NCI-H446 treated with DMSO at 0.1 percent for 48 hours (cell line): ENCODE results near the gene ANKRD22.
"Not testable (repeated sequence)": the region's sequence is repeated elsewhere in the genome, so short reads cannot be mapped to it uniquely, and the experiment has no call there.

Experiments used
- DNase-seq: peaks from one replicate; lab custom pipeline; 2025; lab: John Stamatoyannopoulos, UW

The ANKRD22 gene

GRCh38 chr10:88877298-88877697, 25.7 kb upstream of the ANKRD22 start:
- no peak for DNase-seq

GRCh38 chr10:88875081-88875480, 23.4 kb upstream of the ANKRD22 start:
- DNase-seq, result no peak

- no peak for DNase-seq
These were observed 22.6 kb upstream of the ANKRD22 start for GRCh38 chr10:88874281-88874680.

DNA sequence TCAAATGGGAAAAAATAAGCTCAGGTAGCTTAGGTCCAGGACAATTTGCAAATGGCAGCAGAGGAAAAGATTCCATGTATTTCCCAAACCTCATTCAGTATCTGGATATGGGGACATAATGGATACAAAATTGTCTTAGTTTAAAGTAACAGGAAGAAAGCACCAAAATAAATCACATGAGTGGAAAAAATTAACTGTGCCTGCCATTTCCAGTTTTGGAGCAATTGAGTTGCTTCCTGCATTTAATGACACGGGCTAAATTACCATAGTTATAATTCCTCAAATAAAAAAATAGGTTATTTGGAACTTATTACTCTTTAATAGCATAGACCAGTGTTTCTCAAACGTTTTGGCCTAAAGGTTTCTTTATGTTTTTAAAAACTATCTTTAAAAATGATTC, 22.1 kb upstream of the ANKRD22 start:
- no peak for DNase-seq

DNA sequence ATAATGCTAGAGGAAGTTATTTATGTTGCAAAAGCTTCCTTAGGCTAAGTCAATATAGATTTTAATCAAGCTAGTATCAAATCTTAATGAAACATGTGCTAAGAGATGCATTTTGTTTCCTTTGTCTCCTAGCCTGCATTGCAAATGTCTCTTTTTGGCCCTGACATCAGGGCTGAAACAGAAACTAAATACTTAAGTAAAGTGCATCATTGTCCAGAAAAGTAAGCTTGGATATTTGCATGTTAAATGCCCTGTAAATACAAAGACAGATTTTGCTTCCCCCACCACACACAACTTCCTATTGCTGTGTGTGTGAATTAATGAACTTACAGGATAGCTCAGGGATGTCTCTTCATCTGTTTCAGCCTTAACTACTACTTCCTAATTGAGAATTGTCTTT, 18.4 kb upstream of the ANKRD22 start:
- no peak for DNase-seq

- peak; percentile 62 for DNase-seq
These were observed 14.8 kb upstream of the ANKRD22 start for GRCh38 chr10:88866454-88866853.

DNA sequence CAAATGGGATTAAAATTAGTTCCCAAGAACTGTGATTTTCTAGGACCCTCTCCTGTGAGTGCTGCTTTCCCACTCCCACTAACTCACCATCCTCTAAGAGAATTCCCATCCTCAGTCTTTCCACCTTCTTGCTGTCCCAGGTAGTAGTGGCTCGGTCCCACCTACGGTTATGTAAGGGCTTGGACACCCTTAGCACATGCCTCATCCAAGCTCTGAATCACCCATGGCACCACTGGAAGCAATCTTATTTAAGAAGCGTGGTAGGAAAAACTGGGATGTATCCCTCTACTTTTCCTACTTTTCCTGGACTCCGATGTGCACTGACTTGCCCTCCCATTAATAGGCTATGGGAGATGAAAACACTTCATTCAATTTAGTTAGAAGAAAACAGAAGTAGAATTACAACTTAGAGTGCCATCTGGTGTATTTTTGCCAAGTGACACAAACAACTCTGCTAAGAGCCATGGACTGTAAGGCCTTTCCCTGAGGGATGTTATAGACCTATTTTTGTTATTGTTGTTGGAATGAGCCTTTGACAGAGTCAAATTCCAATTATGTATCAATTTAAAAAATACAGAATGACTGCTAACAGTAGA, 13.7 kb upstream of the ANKRD22 start:
- DNase-seq, result peak; percentile 42

GRCh38 chr10:88861036-88861435, 9.4 kb upstream of the ANKRD22 start:
- no peak for DNase-seq

- DNase-seq, result no peak
These were observed 6.8 kb upstream of the ANKRD22 start for GRCh38 chr10:88858491-88858890.

GRCh38 chr10:88857831-88858230, 6.2 kb upstream of the ANKRD22 start:
- DNase-seq, result no peak

DNA sequence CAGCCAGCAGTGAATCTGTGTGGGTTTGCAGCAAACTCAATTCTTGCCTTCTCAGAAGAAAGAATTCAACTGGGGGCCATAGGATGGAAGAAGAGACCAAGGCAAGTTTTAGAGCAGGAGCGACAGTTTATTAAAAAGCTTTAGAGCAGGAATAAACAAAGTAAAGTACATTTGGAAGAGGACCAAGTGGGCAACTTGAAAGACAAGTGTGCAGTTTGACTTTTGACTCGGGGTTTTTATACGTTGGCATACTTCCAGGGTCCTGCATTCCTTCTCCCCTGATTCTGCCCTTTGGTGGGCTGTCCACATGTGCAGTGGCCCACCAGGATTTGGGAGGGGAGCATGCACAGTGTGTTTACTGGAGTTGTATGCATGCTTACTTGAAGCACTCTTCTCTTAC, 3.0 kb upstream of the ANKRD22 start:
- no peak for DNase-seq

- DNase-seq, result no peak
These were observed 1.7 kb upstream of the ANKRD22 start for GRCh38 chr10:88853155-88853881.

- DNase-seq, result no peak
These were observed 683 bp upstream of the ANKRD22 start for GRCh38 chr10:88852327-88852726.

GRCh38 chr10:88850712-88851111, 932 bp downstream of the ANKRD22 start:
- DNase-seq, result no peak

GRCh38 chr10:88849234-88849633, 2.4 kb downstream of the ANKRD22 start:
- no peak for DNase-seq

DNA sequence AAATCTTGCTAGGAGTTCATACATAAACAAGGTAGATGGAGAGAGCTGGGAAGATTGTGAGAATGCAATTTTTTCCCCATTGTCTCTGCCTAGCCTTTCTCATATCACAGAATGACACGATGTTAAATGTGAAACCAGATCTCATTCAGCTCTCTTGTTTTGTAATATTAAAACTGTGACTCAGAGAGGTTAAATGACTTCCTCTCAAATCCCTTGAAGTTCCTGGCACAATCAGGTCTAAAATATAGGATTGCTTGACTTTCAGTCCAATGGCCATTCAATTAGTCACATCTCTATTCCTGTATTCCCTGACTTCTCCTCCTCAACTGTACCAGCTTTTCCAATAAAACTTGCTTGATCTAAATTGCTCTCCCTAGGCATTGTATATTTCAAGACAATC, 3.1 kb downstream of the ANKRD22 start:
- DNase-seq, result no peak

DNA sequence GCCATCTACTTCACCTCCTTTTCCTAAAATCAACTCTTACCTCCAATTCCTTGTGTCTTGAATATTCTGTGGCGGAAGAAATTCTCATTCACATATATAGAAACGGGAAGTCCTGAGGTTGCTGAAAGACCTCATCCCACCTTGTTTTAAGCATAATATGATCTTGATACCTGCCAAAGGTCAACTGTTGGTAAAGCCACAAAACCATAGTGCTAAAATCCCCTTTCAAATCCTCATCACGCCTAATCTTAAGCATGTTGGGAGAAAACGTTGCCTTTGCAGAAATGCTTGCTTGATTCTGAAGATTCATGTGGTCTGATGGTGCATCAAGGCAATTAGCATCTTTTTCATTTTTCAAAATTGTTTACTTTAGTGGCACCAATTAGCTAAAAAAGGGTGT, 8.5 kb downstream of the ANKRD22 start:
- no peak for DNase-seq

GRCh38 chr10:88841316-88842111, 10.1 kb downstream of the ANKRD22 start:
- no peak for DNase-seq

- DNase-seq, result no peak
These were observed 10.8 kb downstream of the ANKRD22 start for GRCh38 chr10:88840881-88841280.

DNA sequence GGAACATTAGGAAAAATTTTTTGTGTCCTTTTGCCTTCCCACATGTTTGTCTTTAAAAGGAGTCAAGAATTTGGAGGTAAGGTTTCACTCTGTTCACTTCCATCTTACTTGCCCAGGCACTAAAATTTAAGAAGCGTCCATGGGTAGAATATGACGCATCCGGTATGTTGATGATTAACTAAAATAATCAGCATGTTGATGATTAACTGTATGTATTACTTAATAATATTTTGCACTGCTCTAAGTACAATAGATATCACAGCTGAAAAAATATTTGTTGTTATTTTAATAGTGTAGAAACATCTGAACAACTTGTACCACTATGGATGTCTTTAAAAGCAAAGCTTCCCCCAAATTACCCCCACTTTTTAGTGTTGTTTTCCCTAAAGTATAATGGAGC, 11.5 kb downstream of the ANKRD22 start:
- no peak for DNase-seq

- DNase-seq, result no peak
These were observed 12.8 kb downstream of the ANKRD22 start for GRCh38 chr10:88838766-88839350.

DNA sequence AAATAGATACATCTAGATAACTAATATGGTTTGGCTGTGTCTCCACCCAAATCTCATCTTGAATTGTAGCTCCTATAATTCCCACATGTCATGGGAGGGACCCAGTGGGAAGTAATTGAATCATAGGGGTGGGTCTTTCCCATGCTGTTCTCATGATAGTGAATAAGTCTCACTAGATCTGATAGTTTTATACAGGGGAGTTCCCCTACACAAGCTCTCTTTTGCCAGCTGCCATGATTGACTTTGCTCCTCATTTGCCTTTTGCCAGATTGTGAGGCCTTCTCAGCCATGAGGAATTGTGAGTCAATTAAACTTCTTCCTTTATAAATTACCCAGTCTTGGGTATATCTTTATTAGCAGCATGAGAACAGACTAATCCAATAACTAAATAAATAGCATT, 14.0 kb downstream of the ANKRD22 start:
- not testable (repeated sequence) for DNase-seq

- no peak for DNase-seq
These were observed 15.8 kb downstream of the ANKRD22 start for GRCh38 chr10:88835910-88836221.
